Measurements from ENCODE around the gene CCR5. TPM values are rescaled to one million over a fixed set of nuclear protein-coding genes. Genes with fewer than 3 reads are reported as not detected.

CCR5 gene
- total RNA-seq, 1 experiment from 2014 or later = not detected

- Histone ChIP-seq H3K4me3 (replicated peaks in 1 of 2; ENCODE audit: low read depth in 1 of 2, low read length in 2 of 2) (no peak overlapping the region), H3K9me3 (ENCODE audit: control insufficient read depth in 1 of 2, insufficient read depth in 1 of 2, low read depth in 1 of 2, low read length in 2 of 2) (no peaks in the 10 kb centered on the region), H3K79me2 (ENCODE audit: insufficient read depth, low read length) (no peaks in the 10 kb centered on the region), H2AFZ (ENCODE audit: low read depth, low read length, poor library complexity, severe bottlenecking) (no peak overlapping the region), H3K4me1 (ENCODE audit: control insufficient read depth in 1 of 2, insufficient read depth in 2 of 2, low read length in 2 of 2) (peaks cover 0 to 10% of the 10 kb centered on the region in 2 experiments; a peak in 1 of 4 replicates), H3K36me3 (ENCODE audit: control insufficient read depth in 1 of 2, insufficient read depth in 2 of 2, low read length in 2 of 2) (no peaks in the 10 kb centered on the region), H4K20me1 (ENCODE audit: insufficient read depth) (no peaks in the 10 kb centered on the region), H3K9me2 (ENCODE audit: insufficient read depth) (no peaks in the 10 kb centered on the region), H3K4me2 (ENCODE audit: low read length) (no peak overlapping the region), H3K9ac (ENCODE audit: low read length) (no peak overlapping the region), H3K27me3 (ENCODE audit: insufficient read depth, low read length) (no peaks in the 10 kb centered on the region), H3K27ac (ENCODE audit: low read depth, low read length) (no peak overlapping the region)
- TF ChIP-seq CTCF (IDR thresholded peaks at IDR 0.05 in 2 of 3, conservative IDR thresholded peaks at IDR 0.05 in 1 of 3; ENCODE audit: borderline replicate concordance in 1 of 3, insufficient read depth in 1 of 3, low read depth in 2 of 3, low read length in 2 of 3) = no peak
- ATAC-seq = no peak
- intact Hi-C loops (cut with micrococcal nuclease) = no loop called here
- POLR2A ChIA-PET = no interaction called here
- RAD21 ChIA-PET (ENCODE audit: low non-redundant PET in 1 of 2, low total read pairs in 2 of 2, uncharacterized antibody in 2 of 2, unreplicated experiment in 2 of 2) = no interaction called here
- CTCF ChIA-PET = interaction anchor here (0.8 kb wide), 1 partner anchor 15 kb away, joined by 3 read pairs; no protein-coding TSS in a partner anchor
- BruUV-seq (replicated peaks) = no TSS peak
- no peak for DNase-seq (ENCODE audit: low read depth, low spot score)
Observed at GRCh38 chr3:46409739-46410489, 39.2 kb downstream of the CCR5 start.

GRCh38 chr3:46410669-46411068 is 39.9 kb downstream of the CCR5 start:
- peaks cover 0 to 10% of the 10 kb centered on the region in 2 experiments; a peak in 1 of 4 replicates for H3K4me1 ChIP-seq (ENCODE audit: control insufficient read depth in 1 of 2, insufficient read depth in 2 of 2, low read length in 2 of 2)
- no peak overlapping the region for H3K4me2 ChIP-seq (ENCODE audit: low read length)
- BruUV-seq (replicated peaks) = no TSS peak
- no peaks in the 10 kb centered on the region for H3K9me3 ChIP-seq (ENCODE audit: control insufficient read depth in 1 of 2, insufficient read depth in 1 of 2, low read depth in 1 of 2, low read length in 2 of 2)
- intact Hi-C loops (cut with micrococcal nuclease) = no loop called here
- ChIA-PET CTCF (interaction anchor here (0.7 to 0.8 kb wide), 2 partner anchors 9 to 40 kb away, joined by 3 read pairs; partner anchors contain the start of gene CCR5), POLR2A (no interaction called here), RAD21 (ENCODE audit: low non-redundant PET in 1 of 2, low total read pairs in 2 of 2, uncharacterized antibody in 2 of 2, unreplicated experiment in 2 of 2) (no interaction called here)
- no peak overlapping the region for H3K4me3 ChIP-seq (replicated peaks in 1 of 2; ENCODE audit: low read depth in 1 of 2, low read length in 2 of 2)
- no peaks in the 10 kb centered on the region for H3K9me2 ChIP-seq (ENCODE audit: insufficient read depth)
- H3K9ac ChIP-seq (ENCODE audit: low read length) = no peak overlapping the region
- DNase-seq (ENCODE audit: low read depth, low spot score) = no peak
- no peaks in the 10 kb centered on the region for H3K79me2 ChIP-seq (ENCODE audit: insufficient read depth, low read length)
- H4K20me1 ChIP-seq (ENCODE audit: insufficient read depth) = no peaks in the 10 kb centered on the region
- no peaks in the 10 kb centered on the region for H3K36me3 ChIP-seq (ENCODE audit: control insufficient read depth in 1 of 2, insufficient read depth in 2 of 2, low read length in 2 of 2)
- no peak overlapping the region for H3K27ac ChIP-seq (ENCODE audit: low read depth, low read length)
- H2AFZ ChIP-seq (ENCODE audit: low read depth, low read length, poor library complexity, severe bottlenecking) = no peak overlapping the region
- H3K27me3 ChIP-seq (ENCODE audit: insufficient read depth, low read length) = no peaks in the 10 kb centered on the region
- no peak for ATAC-seq
- TF ChIP-seq POLR2A (IDR thresholded peaks at IDR 0.05; ENCODE audit: borderline replicate concordance, extremely low read depth, insufficient read depth, insufficient read length) = no peak
- TF ChIP-seq SP1 (IDR thresholded peaks at IDR 0.05; ENCODE audit: low read depth) = no peak
- TF ChIP-seq EZH2phosphoT487 (IDR thresholded peaks at IDR 0.05; ENCODE audit: borderline replicate concordance) = no peak
- no peak for TF ChIP-seq TCF7L2 (IDR thresholded peaks at IDR 0.05; ENCODE audit: borderline replicate concordance, extremely low read depth, insufficient read depth, insufficient read length)
- TF ChIP-seq EGR1 (IDR thresholded peaks at IDR 0.05; ENCODE audit: low read depth) = no peak
- TF ChIP-seq ATF3 (IDR thresholded peaks at IDR 0.05) = no peak
- no peak for TF ChIP-seq REST (IDR thresholded peaks at IDR 0.05; ENCODE audit: low read depth)
- no peak for TF ChIP-seq JUND (IDR thresholded peaks at IDR 0.05)
- no peak for TF ChIP-seq ZFX (IDR thresholded peaks at IDR 0.05)
- no peak for TF ChIP-seq ELF1 (IDR thresholded peaks at IDR 0.05; ENCODE audit: borderline replicate concordance, low read depth)
- TF ChIP-seq EZH2 (IDR thresholded peaks at IDR 0.05) = no peak
- no peak for TF ChIP-seq ZNF274 (IDR thresholded peaks at IDR 0.05; ENCODE audit: low read depth, low read length)
- TF ChIP-seq CEBPB (IDR thresholded peaks at IDR 0.05; ENCODE audit: low read depth) = no peak
- no peak for TF ChIP-seq CBX3 (IDR thresholded peaks at IDR 0.05; ENCODE audit: low read depth)

Data from HCT116 (cell line).